Kidney (tissue), 14 donors: Measurements from ENCODE around the gene CD33. TPM values are rescaled to one million over a fixed set of nuclear protein-coding genes. Genes with fewer than 3 reads are reported as not detected.

Experiments used
- DNase-seq, 5 donors: peaks; one replicate each; pipeline ENCODE4 v3.0.0-alpha.2; 2013 to 2020
- FAIRE-seq: peaks from 2 replicates; lab custom pipeline; 2012; peaks lifted over from hg19 to GRCh38; lab: Jason Lieb, UNC
- H3K27ac ChIP-seq, 2 donors: one replicate each; pipeline ENCODE4 v1.7.0; 2013; ENCODE audit warnings: low read depth in 2 of 2, low read length in 2 of 2, inconsistent platforms in 1 of 2
- H3K27me3 ChIP-seq: one replicate; pipeline ENCODE4 v1.7.1; 2013; ENCODE audit warnings: low read length, inconsistent platforms; ENCODE audit not compliant: control insufficient read depth, insufficient read depth
- H3K36me3 ChIP-seq, 3 donors: one replicate each; pipeline versions ENCODE4 v1.7.0 to v1.7.1; 2013; ENCODE audit warnings: low read length in 3 of 3, control low read depth in 1 of 3, inconsistent platforms in 1 of 3; ENCODE audit not compliant: insufficient read depth in 3 of 3, control insufficient read depth in 2 of 3
- H3K4me1 ChIP-seq, 3 donors: one replicate each; pipeline versions ENCODE4 v1.7.0 to v1.7.1; 2013; ENCODE audit warnings: low read length in 3 of 3, inconsistent platforms in 1 of 3, low read depth in 1 of 3; ENCODE audit not compliant: control insufficient read depth in 2 of 3, insufficient read depth in 2 of 3
- H3K4me3 ChIP-seq, 3 donors: one replicate each; pipeline versions ENCODE4 v1.7.0 to v1.8.1; 2013; ENCODE audit warnings: low read length in 3 of 3, control low read depth in 1 of 3, inconsistent platforms in 1 of 3
- H3K9ac ChIP-seq, 3 donors: one replicate each; pipeline versions ENCODE4 v1.7.0 to v1.7.1; 2013; ENCODE audit warnings: low read length in 3 of 3, control low read depth in 1 of 3, inconsistent platforms in 1 of 3
- H3K9me3 ChIP-seq, 3 donors: one replicate each; pipeline versions ENCODE4 v1.7.0 to v1.7.1; 2013; ENCODE audit warnings: low read length in 3 of 3, control low read depth in 1 of 3, inconsistent platforms in 1 of 3; ENCODE audit not compliant: control insufficient read depth in 2 of 3, insufficient read depth in 1 of 3
- intact Hi-C: fragments of 100-400 bp; cut with DNase I; formaldehyde crosslinking; loops from one replicate; pipeline ENCODE4 v1.11.1; 2022
- polyA plus RNA-seq: library from polyadenylated mRNA; stranded (reverse); fragments of 350-450 nt; fragmentation: Illumina TruSeq; extraction: RNeasy Lipid Tissue Mini Kit (QIAGEN cat#74804); gene quantifications from one replicate; pipeline ENCODE4 v1.2.3, GENCODE V29; 2014; ENCODE audit warnings: low read depth, low replicate concordance; ENCODE audit not compliant: insufficient read depth
- total RNA-seq: library from RNA; stranded (reverse); fragmentation: NEBNext Ultra II Directional; extraction: Animal tissue kit (Norgen Biotek cat#: 25700); gene quantifications from one replicate; pipeline ENCODE4 v1.2.1, GENCODE V29; 2021
- TF ChIP-seq, protein P1 (sequence below): IDR thresholded peaks from 3 replicates; pipeline ENCODE4 v1.5.1; 2012; ENCODE audit warnings: mild to moderate bottlenecking, moderate library complexity, borderline replicate concordance; ENCODE audit not compliant: insufficient read depth; ENCODE audit errors: extremely low read depth
- donor health status: control.
- donor health status: control.
- donor health status: control.
- donor health status: control.
- donor health status: control.
- donor health status: DM: yes; HTN: yes; CAD: no.
- donor health status: Normal renal cell carcinoma (clear cell type).

CD33 gene
- total and polyA plus RNA-seq, 2 donors from 2014 or later = 2.6 to 14.0 TPM

DNA sequence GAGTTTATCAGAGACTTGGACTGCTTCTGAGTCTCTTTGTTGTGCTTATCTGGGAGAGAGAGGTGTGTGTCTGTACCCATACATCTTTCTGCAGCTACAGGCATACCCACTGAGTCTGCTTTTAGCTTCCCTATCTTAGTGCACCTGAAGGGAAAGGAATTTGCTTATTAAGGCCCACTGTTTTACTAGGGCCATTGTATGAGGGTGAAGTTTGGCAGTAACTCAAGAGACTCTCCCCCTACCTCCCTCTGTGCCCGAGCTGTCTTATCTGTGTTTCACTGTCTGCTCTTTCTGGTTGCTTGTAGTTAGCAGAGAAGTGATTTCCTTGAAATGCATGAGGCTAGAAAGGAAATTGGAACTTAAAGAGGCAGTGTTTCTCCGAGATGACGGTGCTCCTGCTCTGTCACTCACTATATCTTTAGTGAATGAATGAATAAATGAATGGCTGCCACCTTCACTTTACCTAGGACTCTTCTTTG, 678 bp upstream of the CD33 start:
- intact Hi-C loops = no loop called here
- no peaks in the 10 kb centered on the region for H3K9me3 ChIP-seq
- TF ChIP-seq, protein P1, sequence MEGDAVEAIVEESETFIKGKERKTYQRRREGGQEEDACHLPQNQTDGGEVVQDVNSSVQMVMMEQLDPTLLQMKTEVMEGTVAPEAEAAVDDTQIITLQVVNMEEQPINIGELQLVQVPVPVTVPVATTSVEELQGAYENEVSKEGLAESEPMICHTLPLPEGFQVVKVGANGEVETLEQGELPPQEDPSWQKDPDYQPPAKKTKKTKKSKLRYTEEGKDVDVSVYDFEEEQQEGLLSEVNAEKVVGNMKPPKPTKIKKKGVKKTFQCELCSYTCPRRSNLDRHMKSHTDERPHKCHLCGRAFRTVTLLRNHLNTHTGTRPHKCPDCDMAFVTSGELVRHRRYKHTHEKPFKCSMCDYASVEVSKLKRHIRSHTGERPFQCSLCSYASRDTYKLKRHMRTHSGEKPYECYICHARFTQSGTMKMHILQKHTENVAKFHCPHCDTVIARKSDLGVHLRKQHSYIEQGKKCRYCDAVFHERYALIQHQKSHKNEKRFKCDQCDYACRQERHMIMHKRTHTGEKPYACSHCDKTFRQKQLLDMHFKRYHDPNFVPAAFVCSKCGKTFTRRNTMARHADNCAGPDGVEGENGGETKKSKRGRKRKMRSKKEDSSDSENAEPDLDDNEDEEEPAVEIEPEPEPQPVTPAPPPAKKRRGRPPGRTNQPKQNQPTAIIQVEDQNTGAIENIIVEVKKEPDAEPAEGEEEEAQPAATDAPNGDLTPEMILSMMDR = no peak

DNA sequence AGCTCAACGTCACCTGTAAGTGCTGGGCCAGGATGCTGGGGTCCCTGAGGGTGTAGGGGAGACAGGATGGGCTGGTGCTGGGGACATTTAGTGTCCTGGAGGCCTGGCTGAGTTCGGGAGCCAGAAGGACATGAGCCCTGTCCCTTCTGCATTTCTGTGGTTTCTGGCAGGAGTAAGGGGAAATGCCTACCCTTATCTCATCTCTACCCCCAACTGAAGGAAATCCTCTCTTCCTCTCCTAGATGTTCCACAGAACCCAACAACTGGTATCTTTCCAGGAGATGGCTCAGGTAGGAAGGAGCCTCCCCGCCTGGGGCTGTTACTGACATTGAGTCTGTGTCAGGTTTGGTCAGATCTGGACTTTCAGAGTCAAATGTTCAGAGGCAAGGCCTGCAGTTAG, 1.2 kb downstream of the CD33 start:
- H3K36me3 ChIP-seq = no peaks in the 10 kb centered on the region
- FAIRE-seq = no peak
- no peak overlapping the region for H3K4me3 ChIP-seq
- no peaks in the 10 kb centered on the region for H3K4me1 ChIP-seq
- intact Hi-C loops = no loop called here
- TF ChIP-seq, protein P1 = no peak
- no peak for DNase-seq
- no peak overlapping the region for H3K9ac ChIP-seq
- H3K27ac ChIP-seq = no peak overlapping the region
- no peaks in the 10 kb centered on the region for H3K27me3 ChIP-seq
- H3K9me3 ChIP-seq = no peaks in the 10 kb centered on the region

More for the DNA sequence above, 678 bp upstream of the CD33 start:
- H3K4me1 ChIP-seq = no peaks in the 10 kb centered on the region
- DNase-seq (no peak), FAIRE-seq (no peak)
- H3K27ac ChIP-seq = no peak overlapping the region
- no peak overlapping the region for H3K4me3 ChIP-seq
- H3K9ac ChIP-seq = no peak overlapping the region
- no peaks in the 10 kb centered on the region for H3K27me3 ChIP-seq
- no peaks in the 10 kb centered on the region for H3K36me3 ChIP-seq

- no peaks in the 10 kb centered on the region for H3K27me3 ChIP-seq
- H3K9ac ChIP-seq = no peak overlapping the region
- no peaks in the 10 kb centered on the region for H3K4me1 ChIP-seq
- DNase-seq (no peak), FAIRE-seq (no peak)
- no peak overlapping the region for H3K4me3 ChIP-seq
- H3K36me3 ChIP-seq = no peaks in the 10 kb centered on the region
- H3K27ac ChIP-seq = no peak overlapping the region
- TF ChIP-seq, protein P1 = no peak
- intact Hi-C loops = no loop called here
- no peaks in the 10 kb centered on the region for H3K9me3 ChIP-seq
Observed at GRCh38 chr19:51227326-51227725, 2.4 kb downstream of the CD33 start.

- H3K9ac ChIP-seq = no peak overlapping the region
- H3K27ac ChIP-seq = no peak overlapping the region
- H3K27me3 ChIP-seq = no peaks in the 10 kb centered on the region
- no peaks in the 10 kb centered on the region for H3K9me3 ChIP-seq
- no peaks in the 10 kb centered on the region for H3K4me1 ChIP-seq
- TF ChIP-seq, protein P1 = no peak
- no peaks in the 10 kb centered on the region for H3K36me3 ChIP-seq
- FAIRE-seq = no peak
- intact Hi-C loops = no loop called here
- no peak for DNase-seq
- H3K4me3 ChIP-seq = no peak overlapping the region
Observed at GRCh38 chr19:51227966-51228365, 3.1 kb downstream of the CD33 start.
